GM19351 (cell line): ENCODE data around the gene TMEM14C.
A peak's percentile ranks its signal among the peaks of the same experiment; 100 is the strongest.

Experiments
- ATAC-seq: cut with Tn5 transposase; IDR thresholded peaks from one replicate; pipeline ENCODE4 v1.9.1; 2021; ENCODE audit warnings: mild to moderate bottlenecking, moderate library complexity; ENCODE audit not compliant: unreplicated experiment

Gene TMEM14C

DNA sequence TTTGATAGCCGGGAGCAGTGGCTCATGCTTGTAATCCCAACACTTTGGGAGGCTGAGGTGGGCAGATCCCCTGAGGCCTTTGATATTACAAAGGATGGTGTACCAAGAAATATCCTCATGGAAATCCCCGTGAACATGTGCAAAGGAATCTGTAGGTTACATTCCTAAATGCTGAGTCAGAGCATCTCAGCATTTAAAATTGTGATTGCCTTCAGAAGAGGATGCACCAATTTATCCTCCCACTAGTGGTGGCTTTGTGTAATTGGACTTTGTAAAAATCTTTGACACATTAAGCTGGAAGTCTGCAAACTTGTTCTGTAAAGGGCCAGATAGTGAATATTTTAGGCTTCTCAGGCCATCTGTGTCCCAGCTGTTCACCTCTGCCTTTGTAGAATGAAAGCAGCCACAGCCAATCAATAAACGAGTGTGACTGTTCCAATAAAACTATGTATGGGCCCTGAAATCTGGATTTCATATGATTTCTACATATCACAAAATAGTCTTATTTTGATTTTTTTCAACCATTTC, 36.5 kb downstream of the TMEM14C start:
- peak; percentile 84 for ATAC-seq

DNA sequence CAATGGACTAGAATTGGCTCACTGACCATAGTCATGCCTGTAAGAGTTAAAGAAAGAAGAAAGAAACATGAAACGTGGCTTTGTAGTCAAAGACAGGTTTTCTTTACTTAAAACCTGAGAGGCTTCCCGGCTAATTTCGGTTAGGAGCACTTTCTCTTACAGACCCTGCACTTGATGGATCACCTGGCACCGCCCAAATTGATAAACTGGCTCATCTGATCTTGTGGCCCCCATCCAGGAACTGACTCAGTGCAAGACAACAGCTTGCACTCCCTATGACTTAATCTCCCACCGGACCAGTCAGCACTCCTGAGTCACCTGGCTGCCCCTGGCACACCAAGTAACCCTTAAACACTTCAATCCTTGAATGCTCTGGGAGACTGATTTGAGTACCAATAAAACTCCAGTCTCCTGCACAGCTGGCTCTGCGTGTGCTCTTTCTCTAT, 37.0 kb downstream of the TMEM14C start:
- ATAC-seq, result no peak

DNA sequence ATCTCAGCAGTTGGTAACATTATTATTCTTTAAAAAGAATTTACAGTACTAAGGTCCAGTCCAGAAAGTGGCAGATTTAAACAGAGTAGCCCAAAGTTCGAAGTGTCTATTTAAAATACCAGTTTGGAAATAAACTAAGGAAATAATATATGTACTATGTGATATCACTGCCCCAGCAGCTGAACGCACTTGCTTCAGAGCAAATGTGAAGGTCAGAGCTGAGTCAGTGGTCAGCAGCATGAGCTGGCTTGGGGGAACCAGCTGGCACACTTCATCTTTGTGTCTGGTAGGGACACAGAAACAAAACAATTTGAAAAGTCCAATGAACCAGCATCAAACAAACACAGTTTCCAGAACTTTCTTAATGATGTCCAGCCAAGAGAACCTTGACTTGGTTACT, 40.1 kb downstream of the TMEM14C start:
- no peak for ATAC-seq

DNA sequence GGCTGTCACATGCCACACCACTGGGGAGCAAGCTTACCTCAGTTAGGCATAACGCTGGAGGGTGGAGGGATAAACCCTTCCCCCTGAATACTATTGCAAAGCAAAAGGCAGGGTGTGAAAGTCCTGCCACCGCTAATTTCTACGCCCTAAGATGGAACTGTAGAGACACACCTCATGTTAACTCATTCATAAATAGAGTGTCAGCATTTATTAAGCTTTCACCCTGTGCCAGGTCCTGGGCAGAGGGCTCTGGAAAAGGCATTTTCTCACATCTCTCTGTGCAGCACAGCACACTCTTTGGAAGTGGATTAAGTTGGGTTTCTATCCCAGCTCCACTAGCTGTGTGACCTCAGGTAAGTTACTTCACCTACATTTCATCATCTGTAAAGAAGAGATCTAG, 46.5 kb downstream of the TMEM14C start:
- no peak for ATAC-seq

DNA sequence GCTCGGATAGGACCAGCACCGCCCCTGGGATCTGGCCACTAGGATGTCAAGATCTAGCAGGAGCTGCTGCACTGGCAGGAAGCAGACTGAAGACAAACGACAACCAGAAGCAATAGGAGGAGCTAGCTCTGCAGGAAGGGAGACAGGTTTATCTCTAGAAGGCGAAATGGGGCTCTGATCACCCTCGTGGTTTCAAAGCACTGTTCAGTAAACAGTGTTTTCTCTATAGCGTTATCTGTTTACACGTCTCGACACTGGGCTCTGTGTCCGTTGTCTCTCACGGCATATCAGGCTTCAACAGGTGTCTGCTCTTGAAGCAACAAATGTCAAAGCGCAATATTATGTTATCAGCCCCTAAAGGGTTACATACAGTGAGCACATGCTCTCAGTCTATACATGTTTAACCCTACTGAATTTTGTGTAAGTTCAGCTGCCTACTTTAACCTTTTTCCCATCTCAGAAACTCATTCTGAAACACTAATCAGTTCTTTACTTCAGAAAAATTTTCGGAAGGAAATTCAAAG, 48.6 kb downstream of the TMEM14C start:
- no peak for ATAC-seq

DNA sequence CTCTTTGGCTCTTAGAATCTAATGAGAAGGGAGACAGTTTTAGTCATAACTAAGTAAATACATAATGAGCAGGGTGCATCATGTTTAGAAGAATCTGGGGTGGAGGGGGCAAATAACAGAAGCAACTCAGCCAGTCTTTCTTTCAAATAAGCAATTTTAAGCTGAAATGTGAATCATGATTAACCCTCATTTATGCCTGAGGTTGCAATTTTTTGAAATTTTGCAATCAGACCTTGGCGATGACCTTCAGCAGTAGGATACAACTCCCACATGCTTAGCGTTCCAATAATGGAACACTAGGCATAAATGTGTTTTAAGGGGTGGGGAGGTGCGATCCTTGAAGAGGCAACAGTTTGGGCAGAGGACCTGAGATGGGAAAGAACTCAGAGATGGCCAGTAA, 55.4 kb downstream of the TMEM14C start:
- no peak for ATAC-seq

DNA sequence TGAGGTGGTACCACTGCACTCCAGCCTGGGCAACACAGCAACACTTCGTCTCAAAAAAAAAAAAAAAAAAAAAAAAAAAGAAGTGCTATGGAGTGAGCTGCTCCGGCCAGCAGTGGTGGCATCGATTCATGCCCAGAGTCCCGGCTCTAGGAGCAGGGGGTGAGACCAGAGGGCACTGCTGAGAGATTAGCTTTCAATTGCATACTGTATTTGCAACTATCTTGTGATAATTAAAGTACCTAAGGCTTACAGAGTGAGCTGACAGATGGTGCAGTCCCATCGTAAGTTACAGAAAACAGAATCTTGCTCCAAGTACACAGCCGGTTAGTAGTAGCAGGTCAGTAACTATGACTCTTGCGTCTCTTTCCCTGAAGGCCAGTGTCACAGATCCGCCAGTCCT, 56.2 kb downstream of the TMEM14C start:
- ATAC-seq, result no peak
